ENCODE results near the gene PTPRN.
A peak's percentile ranks its signal among the peaks of the same experiment; 100 is the strongest.

The PTPRN gene

GRCh38 chr2:219308142-219309101 is 779 bp downstream of the PTPRN start:
- DNase-seq (ENCODE audit: low read depth, low spot score) = peak; percentile 86

- no peak for DNase-seq (ENCODE audit: low read depth, low spot score)
Measured at GRCh38 chr2:219306047-219306446, 3.2 kb downstream of the PTPRN start.

GRCh38 chr2:219304223-219304622 is 5.0 kb downstream of the PTPRN start:
- DNase-seq (ENCODE audit: low read depth, low spot score) = no peak

GRCh38 chr2:219302412-219302968 is 6.7 kb downstream of the PTPRN start:
- DNase-seq (ENCODE audit: low read depth, low spot score) = no peak

GRCh38 chr2:219300022-219300421 is 9.2 kb downstream of the PTPRN start:
- no peak for DNase-seq (ENCODE audit: low read depth, low spot score)

- no peak for DNase-seq (ENCODE audit: low read depth, low spot score)
Measured at GRCh38 chr2:219299372-219299760, 9.8 kb downstream of the PTPRN start.

- peak; percentile 95 for DNase-seq (ENCODE audit: low read depth, low spot score)
Measured at GRCh38 chr2:219298759-219299371, 10.3 kb downstream of the PTPRN start.

GRCh38 chr2:219297766-219298456 is 11.3 kb downstream of the PTPRN start:
- DNase-seq (ENCODE audit: low read depth, low spot score) = no peak

GRCh38 chr2:219296631-219297391 is 12.4 kb downstream of the PTPRN start:
- DNase-seq (ENCODE audit: low read depth, low spot score) = no peak

- DNase-seq (ENCODE audit: low read depth, low spot score) = no peak
Measured at GRCh38 chr2:219296142-219296541, 13.1 kb downstream of the PTPRN start.

- DNase-seq (ENCODE audit: low read depth, low spot score) = peak; percentile 98
Measured at GRCh38 chr2:219294356-219295351, 14.5 kb downstream of the PTPRN start.

GRCh38 chr2:219293736-219294231 is 15.4 kb downstream of the PTPRN start:
- DNase-seq (ENCODE audit: low read depth, low spot score) = no peak

GRCh38 chr2:219292616-219293015 is 16.6 kb downstream of the PTPRN start:
- no peak for DNase-seq (ENCODE audit: low read depth, low spot score)

- DNase-seq (ENCODE audit: low read depth, low spot score) = no peak
Measured at GRCh38 chr2:219291910-219292490, 17.2 kb downstream of the PTPRN start.

- DNase-seq (ENCODE audit: low read depth, low spot score) = no peak
Measured at GRCh38 chr2:219291394-219291793, 17.8 kb downstream of the PTPRN start.

GRCh38 chr2:219290381-219291171 is 18.6 kb downstream of the PTPRN start:
- no peak for DNase-seq (ENCODE audit: low read depth, low spot score)

GRCh38 chr2:219289537-219290361 is 19.5 kb downstream of the PTPRN start:
- no peak for DNase-seq (ENCODE audit: low read depth, low spot score)

GRCh38 chr2:219289195-219289536 is 20.0 kb downstream of the PTPRN start:
- DNase-seq (ENCODE audit: low read depth, low spot score) = no peak

Measured in ELF-1 (cell line).